DND-41 (cell line): ENCODE results near the gene PAPPA.

ENCODE experiments used
- CTCF ChIP-seq: IDR thresholded peaks from 2 replicates; pipeline ENCODE4 v1.5.1; 2012; ENCODE audit warnings: borderline replicate concordance, low read length, moderate library complexity, mild to moderate bottlenecking; ENCODE audit not compliant: poor library complexity, severe bottlenecking; ENCODE audit errors: extremely low read depth
- EZH2 ChIP-seq: IDR thresholded peaks from 3 replicates; pipeline ENCODE4 v1.6.1; 2012; ENCODE audit warnings: borderline replicate concordance, low read depth, mild to moderate bottlenecking, moderate library complexity, low read length, inconsistent platforms; ENCODE audit not compliant: severe bottlenecking

GRCh38 chr9:116379821-116380220 is 226.2 kb downstream of the PAPPA start:
- TF ChIP-seq CTCF (no peak), EZH2 (no peak)
